GM10266 (cell line): ENCODE results near the gene PLCXD1.
A peak's percentile ranks its signal among the peaks of the same experiment; 100 is the strongest.

Source experiments
- DNase-seq: peaks from one replicate; pipeline ENCODE4 v3.0.0; 2012; ENCODE audit errors: extremely low spot score
- CTCF ChIP-seq: IDR thresholded peaks from 2 replicates; pipeline ENCODE4 v1.5.1; 2012; ENCODE audit warnings: mild to moderate bottlenecking, low read depth; ENCODE audit not compliant: control insufficient read depth, insufficient read depth; ENCODE audit errors: missing control alignments

Gene PLCXD1

DNA sequence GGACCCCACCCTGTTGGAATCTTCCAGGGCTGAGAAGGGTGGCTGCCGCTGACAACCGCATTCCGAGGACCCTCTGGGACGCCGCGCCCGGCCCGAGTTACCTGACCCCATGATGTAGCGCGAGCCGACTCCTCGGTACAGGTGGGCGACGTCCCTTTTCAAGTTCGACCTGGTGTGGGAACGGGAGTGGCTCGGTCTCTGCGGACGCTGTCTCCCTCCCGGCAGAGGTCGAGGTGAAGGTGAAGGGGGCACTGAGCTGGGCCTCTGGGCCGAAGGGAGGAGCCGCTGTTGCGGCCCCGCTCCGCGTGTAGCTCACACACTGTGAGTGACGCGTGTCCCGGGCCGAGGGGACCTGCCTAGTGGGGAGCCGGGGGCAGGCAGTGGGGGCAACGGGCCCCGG, 32.9 kb downstream of the PLCXD1 start:
- DNase-seq: no peak
- TF ChIP-seq CTCF: no peak

- no peak for DNase-seq
- no peak for TF ChIP-seq CTCF
Measured at GRCh38 chrX:314781-315595, 33.8 kb downstream of the PLCXD1 start.

- no peak for TF ChIP-seq CTCF
- no peak for DNase-seq
Measured at GRCh38 chrX:316351-317325, 35.5 kb downstream of the PLCXD1 start.

DNA sequence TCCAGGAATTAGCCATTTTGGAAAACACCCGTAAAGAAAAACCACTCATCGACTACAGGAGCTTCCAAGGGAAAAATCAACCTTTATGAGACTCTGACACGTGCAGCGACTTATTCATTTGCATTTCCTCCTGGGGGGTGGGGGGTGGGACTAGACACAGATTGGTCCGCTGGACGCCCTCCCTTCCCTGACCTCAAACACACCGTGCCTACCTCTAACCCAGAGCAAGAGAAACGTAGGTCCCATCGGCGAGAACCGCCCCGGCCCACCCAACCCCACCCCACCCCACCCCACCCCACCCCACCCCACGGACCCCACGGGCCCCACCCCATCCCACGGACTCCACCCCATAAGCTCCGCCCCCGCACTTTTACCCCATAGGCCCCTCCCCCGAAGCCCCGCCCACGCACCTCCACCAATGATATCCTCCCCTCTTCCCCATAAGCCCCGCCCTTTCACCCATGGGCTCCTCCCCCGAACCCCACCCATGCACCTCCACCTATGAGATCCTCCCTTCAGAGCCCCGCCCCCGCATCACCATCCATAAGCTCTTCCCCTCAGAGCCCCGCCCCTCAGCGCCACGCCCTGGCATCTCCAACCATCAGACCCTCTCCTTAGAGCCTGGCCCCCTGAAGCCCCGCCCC, 36.4 kb downstream of the PLCXD1 start:
- peak; percentile 94 for DNase-seq
- no peak for TF ChIP-seq CTCF

DNA sequence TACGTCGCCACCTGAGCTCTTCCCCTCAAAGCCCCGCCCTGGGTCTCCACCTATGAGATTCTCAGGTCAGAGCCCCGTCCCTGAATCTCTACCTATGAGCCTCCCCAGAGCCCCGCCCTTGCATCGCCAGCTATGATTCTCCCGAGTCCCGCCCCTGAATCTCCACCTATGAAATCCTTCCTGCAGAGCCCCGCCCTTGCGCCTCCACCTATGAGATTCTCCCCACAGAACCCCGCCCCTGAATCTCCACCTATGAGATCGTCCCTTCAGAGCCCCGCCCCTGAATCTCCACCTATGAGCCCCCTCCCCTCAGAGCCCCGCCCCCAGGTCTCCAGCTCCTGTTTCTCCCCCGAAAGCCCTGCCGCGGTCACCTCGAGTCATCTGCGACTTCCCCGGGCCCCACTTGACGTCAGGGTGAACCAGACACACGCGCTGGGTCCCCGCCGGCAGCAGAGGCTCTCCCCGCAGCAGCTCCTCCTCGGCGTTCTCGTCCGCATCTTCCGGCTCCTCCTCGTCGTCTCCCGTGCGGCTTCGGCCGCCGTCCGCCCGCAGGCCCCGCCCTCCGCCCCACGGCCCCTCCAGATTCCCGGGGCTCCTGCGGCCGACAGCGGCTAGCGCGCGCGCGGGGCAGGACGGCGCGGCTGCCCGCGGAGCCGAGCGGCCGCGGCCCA, 37.0 kb downstream of the PLCXD1 start:
- DNase-seq: peak; percentile 97
- no peak for TF ChIP-seq CTCF

DNA sequence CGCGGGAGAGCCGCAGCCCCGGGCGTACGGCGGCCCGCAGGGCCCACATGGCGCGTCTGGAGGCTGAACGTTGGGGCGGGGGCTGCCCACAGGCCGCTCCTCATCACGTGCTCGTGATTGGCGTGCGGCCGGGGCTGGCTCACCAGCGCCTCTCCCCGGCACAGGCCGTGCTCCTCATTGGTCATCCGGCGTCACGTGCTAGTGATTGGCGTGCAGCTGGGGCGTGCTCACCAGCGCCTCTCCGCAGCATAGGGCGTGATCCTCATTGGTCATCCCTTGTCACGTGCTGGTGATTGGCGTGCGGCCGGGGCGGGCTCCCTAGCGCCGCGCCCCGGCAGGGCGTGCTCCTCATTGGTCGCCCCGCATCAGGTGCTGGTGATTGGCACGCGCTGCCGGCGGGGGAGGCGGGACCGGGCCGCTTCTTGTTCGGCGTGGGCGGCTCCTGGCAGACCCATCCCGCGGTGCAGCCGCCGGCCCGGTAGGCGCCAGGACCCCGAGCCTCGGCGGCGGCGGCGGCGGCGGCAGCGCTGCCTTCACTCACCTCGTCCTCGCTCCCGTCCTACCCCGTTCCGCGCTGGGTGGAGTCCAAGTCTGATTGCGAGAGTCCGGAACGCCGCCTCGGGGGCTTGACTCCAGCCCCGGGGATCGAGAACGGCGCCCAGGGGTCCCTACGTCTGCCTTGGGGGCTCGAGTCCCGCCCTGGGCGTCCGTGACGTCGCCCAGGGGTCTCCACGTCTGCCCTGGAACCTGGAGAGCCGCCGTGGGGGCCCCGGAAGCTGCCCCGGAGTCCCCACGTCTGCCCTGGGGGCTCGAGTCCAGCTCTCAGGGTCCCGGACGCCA, 37.8 kb downstream of the PLCXD1 start, which contains the start of gene GTPBP6:
TSS of gene GTPBP6 (minus strand) at position 58 of the 840 bp plus-strand sequence. CDS start at position 49, 9 bp downstream.
- DNase-seq: peak; percentile 98
- peak; percentile 24 for TF ChIP-seq CTCF
